GM18907 (cell line): ENCODE results near the gene UBE2E3.
"Not testable (repeated sequence)": the region's sequence is repeated elsewhere in the genome, so short reads cannot be mapped to it uniquely, and the experiment has no call there.

Source experiments
- ATAC-seq: cut with Tn5 transposase; IDR thresholded peaks from one replicate; pipeline ENCODE4 v1.9.1; 2021; ENCODE audit warnings: mild to moderate bottlenecking, moderate library complexity; ENCODE audit not compliant: unreplicated experiment

The UBE2E3 gene

DNA sequence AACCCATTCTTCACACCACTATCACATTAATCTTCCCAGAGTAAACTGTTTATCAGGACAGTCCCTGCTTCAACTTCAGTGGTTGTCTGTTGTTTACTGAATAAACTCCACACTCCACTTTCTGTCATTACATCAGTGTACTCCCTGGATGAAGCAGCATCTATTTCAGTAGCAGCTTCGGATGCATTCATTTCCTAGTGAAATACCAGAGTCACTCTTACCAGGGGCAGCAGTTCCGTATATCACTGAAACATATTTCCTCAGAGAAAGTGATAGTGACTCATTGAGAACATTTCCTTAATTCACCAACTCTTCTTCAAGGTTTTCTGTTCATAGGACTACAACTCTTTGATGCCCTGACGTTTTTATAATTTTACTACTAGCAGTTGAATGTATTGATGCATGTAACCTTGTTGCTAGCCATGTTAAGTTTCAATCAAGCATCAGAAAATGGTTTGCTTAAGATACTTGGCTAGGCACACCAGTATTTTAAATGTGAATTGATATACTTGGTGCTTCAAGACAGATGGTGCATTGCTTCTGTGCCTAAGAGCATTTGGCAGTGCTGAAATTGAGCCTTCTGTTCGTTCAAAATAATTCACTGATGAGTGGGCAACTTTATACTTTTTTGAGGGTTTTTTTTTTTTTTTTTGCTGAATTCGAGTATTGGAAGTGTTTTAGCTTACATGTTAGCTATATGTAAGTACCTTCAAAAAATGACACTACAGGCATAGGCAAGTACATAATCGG, 92.3 kb downstream of the UBE2E3 start:
- no peak for ATAC-seq

DNA sequence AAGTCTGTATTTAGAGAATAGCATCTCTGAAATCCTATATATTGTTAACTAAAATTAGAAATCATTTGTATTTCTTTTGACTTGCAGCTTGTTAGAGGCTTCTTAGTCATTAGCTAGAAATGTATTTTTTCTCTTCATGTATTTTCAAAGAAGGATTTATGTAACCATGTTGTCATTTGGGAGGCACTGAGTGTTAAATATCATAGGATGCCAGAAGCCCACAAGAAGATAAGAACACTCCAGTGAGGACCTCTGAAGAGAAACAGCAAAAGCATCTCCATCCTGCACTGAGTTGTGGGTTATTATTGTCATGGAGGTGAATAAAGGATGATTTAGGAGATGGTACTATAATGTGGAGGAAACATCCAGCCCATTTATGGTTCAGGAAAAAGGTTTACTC, 93.5 kb downstream of the UBE2E3 start:
- ATAC-seq = no peak

DNA sequence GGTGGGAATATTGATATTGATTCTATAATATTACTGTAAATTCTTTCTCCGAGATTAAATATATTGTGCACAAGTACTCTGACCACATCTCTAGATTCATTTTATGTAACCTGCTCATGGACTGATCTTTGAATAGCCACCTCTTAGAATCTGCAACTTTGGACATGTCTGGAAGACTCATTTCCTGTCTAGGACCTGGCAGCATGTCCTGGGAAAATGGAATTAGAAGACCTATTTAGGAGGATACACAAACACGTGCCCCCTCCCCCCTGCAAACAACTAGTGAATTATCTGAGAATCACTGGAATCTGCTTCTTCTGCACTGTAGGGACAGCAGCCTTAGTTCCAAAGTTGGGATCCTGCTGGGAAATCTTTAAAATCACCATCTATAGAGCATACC, 94.1 kb downstream of the UBE2E3 start:
- no peak for ATAC-seq

DNA sequence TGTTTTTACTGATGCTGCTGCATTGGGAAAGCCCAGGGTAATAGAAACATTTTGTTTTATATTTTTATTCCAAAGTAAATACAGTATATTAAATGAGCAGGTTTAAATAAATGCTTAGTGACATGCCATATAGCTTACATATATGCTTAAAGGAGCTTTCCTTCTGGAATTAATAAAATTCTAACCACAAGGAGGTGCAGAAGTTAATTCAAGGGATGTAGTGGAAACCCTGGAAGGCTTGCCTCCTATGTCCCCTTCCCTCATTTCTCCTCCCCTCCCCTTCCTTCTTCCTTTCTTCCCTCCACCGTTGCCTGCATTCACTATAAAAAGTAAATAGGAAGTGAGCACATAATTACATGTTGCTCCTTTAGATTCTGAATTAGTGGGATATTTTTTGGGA, 96.3 kb downstream of the UBE2E3 start:
- ATAC-seq = no peak

DNA sequence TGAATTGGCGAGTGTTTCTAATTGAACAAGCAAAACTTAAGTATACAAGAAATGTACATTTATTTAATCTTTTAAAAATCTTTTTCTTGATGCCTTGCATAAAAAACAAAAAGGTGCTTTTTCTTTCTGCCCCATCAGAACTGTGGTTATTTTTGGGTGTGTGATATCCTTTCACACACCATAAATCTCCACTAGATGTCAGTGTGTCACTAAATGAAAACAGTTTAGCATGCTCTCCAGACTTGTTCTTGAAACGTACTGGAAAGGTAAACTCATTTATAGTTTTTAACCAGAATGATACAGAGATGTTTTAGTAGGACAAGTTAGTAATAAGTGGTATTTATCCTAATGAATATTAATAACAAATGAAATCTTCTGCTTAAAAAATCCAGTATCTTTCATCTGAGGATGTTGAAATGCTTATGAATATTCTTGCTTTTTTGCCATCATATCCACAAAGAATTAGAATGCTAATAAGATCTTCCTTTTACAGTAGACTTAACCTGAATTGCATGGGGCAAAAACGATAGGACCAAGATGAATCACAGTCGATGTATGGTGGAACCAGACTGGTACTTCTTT, 96.8 kb downstream of the UBE2E3 start:
- peak; percentile 90 for ATAC-seq

DNA sequence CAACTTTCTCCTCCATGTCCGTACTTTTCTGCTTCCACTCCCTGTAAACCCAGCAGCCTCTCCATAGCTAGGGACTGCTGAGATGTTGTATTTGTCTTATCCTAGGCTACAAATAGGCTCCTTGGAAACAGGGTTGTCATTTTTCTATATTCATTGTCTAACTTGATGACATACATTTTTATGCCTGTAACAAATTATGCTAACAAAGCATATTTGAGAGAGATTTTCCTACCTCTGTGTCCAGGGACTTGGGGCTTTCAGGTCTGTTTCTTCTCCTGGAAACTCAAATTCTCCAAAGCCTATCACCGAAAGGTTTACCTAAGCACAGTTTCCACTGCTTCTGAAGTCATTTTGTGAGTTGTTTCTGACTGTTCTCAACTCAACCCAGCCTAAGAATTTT, 102.7 kb downstream of the UBE2E3 start:
- ATAC-seq = no peak

DNA sequence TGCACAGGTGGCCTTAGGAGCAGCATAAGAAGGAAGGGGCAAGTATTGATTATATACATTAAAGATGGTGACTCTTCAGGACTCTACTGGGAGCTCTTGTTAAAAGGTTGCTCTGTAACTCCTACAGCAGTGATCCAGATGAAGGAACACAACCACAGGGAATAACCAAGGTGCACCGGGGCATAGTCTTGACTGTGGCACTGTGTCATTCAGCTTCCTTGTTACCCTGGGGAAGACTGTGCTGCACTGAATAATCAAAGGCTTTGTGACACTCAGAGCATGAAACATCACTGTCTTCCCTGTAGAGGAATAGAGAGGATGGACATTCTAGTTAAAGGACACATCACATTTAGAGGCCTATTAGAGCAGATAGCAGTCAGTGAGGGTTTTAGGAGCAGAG, 105.3 kb downstream of the UBE2E3 start:
- no peak for ATAC-seq

DNA sequence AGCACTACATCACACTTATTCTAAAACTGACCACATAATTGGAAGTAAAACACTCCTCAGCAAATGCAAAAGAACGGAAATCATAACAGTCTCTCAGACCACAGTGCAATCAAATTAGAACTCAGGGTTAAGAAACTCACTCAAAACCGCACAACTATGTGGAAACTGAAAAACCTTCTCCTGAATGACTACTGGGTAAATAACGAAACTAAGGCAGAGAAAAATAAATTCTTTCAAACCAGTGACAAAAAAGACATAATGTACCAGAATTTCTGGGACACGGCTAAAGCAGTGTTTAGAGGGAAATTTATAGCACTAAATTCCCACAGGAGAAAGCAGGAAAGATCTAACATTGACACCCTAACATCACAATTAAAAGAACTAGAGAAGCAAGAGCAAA, 111.5 kb downstream of the UBE2E3 start:
- ATAC-seq = not testable (repeated sequence)

DNA sequence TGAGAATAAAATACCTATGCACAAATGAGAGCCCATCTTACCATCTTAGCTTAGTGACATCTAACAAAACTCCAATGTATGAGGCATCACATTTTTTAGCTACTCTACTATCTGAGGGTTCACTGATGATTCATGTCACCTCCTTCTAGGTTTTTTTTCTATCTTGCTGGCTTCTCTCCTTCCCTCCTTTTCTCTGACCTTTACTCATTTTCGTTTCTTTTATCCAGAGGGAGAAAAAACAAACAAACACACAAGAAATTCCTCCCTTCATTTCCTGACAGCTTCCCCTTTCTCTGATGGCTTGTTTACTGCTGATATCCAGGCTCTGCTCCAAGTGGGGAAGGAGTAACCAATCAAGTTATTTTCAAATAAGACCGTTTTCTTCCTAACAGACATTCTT, 115.1 kb downstream of the UBE2E3 start:
- ATAC-seq = no peak

DNA sequence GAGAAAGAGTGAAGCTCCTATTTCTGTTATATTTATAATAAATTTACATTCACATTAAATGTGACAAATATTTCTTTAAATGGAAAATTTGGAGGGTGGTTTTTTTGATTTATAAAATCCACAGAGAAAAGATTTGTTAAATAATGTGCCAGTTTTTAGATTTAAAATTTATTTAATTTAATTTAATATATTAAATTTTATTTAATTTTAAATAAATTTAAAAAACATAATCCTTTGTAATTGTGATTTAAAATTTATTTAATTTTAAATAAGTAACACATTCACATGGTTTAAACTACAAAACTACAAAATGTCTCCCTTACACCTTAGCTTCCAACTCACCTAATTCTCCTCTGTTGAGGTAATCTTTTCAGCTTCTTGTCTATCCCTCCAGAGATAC, 123.3 kb downstream of the UBE2E3 start:
- no peak for ATAC-seq

DNA sequence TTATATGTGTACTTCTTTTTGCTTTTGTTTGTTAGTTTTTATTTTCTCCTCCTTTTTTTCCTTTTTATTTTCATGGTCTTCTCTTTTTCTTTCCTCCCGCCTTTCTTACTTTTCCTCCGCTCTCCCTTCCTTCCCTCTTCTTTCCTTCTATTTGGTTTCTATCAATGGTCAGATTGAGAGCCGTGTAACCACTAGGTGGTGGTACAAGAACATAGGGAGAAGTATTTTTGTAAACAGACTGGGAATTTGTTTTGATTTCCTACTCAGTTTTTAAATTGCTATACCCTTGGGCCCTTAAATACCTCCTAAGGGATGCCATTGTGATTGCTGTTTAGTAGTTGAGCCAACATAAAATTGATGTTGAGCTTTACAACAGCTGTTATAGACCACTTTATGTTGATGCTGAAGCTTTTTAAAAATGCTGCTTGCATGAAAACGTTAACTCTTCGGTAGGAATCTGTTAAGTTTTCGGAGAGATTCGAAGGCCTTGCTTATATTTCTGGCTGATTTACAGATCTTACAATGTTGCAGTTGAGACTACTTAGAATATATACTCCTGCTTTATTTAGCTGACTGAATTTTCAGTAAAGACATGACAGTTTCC, 124.2 kb downstream of the UBE2E3 start:
- ATAC-seq = no peak

DNA sequence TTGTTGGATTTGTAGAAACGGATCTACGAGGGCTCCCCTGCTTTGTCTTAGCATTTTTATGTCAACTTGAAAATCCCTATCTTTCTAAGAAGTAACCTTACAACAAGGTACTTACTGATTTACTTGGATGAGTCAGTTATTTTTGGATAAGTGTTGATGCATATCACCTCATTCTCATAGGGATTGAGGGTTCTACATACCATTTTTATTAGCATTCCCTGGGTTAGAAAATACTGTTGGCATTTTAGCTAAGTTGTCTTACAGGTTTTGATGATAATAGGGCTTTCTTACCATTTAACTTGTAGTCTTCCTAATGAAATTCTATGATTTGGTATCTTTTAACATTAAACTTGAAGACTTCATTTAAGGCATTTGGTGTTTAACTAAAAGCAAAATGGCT, 125.2 kb downstream of the UBE2E3 start:
- ATAC-seq = no peak

DNA sequence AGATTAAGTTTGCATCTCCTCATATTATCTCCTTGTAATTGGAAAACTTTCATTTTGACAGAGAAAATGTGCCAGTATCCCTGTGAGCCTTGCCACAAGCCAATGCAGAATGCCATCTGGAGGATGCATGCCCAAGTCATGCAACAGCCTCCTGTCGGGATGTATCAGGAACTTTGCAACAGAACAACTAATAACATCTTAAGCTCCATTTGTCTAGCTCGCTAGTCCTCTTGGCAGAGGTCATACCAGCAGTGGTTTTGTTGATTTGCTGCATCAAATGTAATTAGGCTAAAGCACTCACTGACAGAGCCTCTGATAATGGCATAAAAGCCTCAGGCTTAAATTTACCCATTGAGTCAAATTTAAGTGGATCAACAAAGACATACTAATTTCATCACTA, 125.8 kb downstream of the UBE2E3 start:
- no peak for ATAC-seq

DNA sequence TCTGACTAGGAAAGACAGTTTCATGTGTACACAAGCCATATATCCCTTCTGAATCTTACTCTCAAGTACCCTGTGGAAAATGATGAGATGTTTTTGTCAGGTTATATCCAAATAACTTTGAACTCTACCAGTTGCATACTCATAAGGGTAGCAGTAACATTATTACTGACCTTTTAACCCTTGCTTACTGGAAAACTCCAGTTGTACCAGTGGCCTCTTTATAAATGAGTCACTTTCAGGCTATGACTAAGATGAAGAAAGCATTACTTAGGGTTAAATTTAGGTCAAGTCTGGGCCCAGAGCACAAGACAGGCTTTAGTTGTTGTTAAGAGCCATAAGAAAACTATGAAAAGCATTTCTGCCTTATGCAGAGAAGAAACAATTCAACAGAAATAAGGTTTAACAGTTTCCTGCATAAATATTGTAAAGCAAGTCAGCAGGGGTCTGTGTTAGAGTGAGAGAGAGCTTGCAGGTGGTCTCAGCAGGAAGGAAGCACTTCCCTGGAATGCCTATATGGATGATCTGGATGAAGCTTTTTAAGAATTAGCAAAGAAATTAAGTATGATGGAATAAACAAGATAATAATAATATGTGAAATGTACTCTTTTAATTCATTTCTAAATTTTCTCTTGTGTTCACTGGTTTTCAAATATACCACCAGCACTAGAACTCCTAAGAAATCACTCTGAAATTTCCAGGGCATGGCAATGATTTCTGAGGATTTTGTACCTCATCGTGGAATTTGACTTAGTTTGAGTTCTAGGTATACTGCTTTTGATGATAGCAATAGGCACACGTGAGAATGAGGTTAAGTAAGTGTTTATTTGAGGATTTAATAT, 126.6 kb downstream of the UBE2E3 start:
- peak; percentile 99 for ATAC-seq

DNA sequence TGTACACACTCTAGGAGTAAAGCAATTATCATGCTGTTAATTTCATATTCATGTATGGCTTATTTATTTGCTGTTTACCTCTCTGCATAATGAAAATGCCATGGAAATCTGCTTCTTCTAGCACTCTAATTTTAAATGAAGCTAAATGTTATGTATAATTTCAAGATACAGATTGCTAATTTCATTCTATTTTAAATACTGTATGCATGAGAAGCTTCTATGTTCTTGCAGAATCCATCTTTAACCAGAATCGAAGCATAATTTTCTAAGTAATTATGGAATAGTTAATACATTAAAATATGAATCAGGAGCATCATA, 127.2 kb downstream of the UBE2E3 start:
- no peak for ATAC-seq

DNA sequence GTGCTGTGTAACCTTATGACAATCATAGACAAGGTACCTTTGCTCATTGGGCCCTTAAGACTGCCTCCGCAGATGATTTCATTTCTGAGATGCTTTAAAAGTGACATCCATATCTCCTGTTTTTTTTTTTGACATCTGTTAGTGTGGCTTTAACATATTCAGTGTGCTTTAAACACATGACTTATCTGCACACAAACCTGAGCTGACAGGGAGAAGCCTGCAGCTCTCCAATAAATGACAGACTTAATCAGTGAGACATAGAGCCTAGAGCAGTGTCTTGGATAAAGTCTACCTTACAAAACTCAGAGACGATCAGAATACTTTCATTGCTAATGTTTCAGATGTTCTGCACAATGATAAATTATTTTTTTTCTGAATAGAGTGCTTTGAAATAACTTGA, 130.7 kb downstream of the UBE2E3 start:
- no peak for ATAC-seq

DNA sequence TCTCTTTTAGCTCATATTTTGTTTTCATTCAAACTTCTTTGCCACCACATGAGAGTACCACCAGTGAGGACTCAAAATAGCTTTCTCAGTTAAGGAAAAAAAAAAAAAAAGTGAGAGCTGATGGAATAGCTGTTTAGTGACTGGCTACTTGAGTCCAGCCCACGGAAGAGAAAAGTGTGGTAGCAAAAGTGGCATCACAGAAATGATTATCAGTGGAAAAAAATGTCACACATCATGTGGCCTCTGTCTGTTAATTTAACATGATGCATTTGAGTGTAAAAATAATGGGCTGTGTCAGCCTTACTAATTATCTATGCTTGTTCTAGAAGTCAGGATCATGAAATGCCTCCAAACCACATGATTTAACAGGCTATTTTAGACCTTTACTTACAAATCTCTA, 132.5 kb downstream of the UBE2E3 start:
- ATAC-seq = no peak
